K562 (cell line): Measurements from ENCODE around the gene ALOX12B. TPM values are rescaled to one million over a fixed set of nuclear protein-coding genes. Genes with fewer than 3 reads are reported as not detected.

ENCODE experiments used
- BRD4 ChIP-seq: fragments of 200-600 bp; sonication (generic); IDR thresholded peaks from 2 replicates; pipeline ENCODE4 v1.6.1; 2017; ENCODE audit warnings: inconsistent platforms
- CREM ChIP-seq: IDR thresholded peaks from 2 replicates; pipeline ENCODE4 v1.6.1; 2014; ENCODE audit warnings: antibody characterized with exemption, low read depth
- CTBP1 ChIP-seq: fragments of 450-650 bp; IDR thresholded peaks from 2 replicates; pipeline ENCODE4 v1.6.1; 2016; ENCODE audit warnings: borderline replicate concordance
- FOXM1 ChIP-seq, 2 experiments: fragments of 450-650 bp in 1 of 2; sonication (generic) in 1 of 2; formaldehyde crosslinking in 1 of 2; IDR thresholded peaks; 2 replicates each; pipeline versions ENCODE4 v1.6.1 to v1.9.0; 2017 to 2022; ENCODE audit warnings: low read depth in 2 of 2, mild to moderate bottlenecking in 2 of 2, missing genetic modification reagents in 1 of 2, moderate library complexity in 1 of 2
- GATAD2A ChIP-seq: fragments of 450-650 bp; IDR thresholded peaks from 2 replicates; pipeline ENCODE4 v1.6.1; 2017
- POLR2H ChIP-seq: IDR thresholded peaks from 2 replicates; pipeline ENCODE4 v1.6.1; 2016; ENCODE audit warnings: missing genetic modification characterization, low read depth, mild to moderate bottlenecking, control low read depth, missing compliant biosample characterization, moderate library complexity
- PTBP1 ChIP-seq: fragments of 200-400 bp; formaldehyde crosslinking; IDR thresholded peaks from 2 replicates; pipeline ENCODE4 v1.6.1; 2017; ENCODE audit warnings: low read depth, low read length
- SIN3A ChIP-seq, 2 experiments: fragments of 150-350 bp in 1 of 2; IDR thresholded peaks; 2 replicates each; pipeline ENCODE4 v1.6.1; 2011 to 2016; ENCODE audit warnings: borderline replicate concordance in 2 of 2, low read depth in 2 of 2, low read length in 2 of 2, mild to moderate bottlenecking in 2 of 2, moderate library complexity in 2 of 2; ENCODE audit not compliant: control insufficient read depth in 1 of 2
- ZNF589 ChIP-seq: fragments of 200-800 bp; sonication (Bioruptor generic); IDR thresholded peaks from 2 replicates; pipeline ENCODE4 v1.6.1; 2016; ENCODE audit warnings: low read depth, missing genetic modification characterization, missing compliant biosample characterization
- ZNF644 ChIP-seq: fragments of 200-800 bp; sonication (Bioruptor generic); IDR thresholded peaks from 2 replicates; pipeline ENCODE4 v1.6.1; 2016; ENCODE audit warnings: low read depth, missing genetic modification characterization, missing compliant biosample characterization
- polyA plus RNA-seq, 8 experiments: library from polyadenylated mRNA; depleted of rRNA in 4 of 8; stranded (reverse) in 5 of 8; unstranded in 3 of 8; fragments of >200 nt; fragmentation: Nextera tagmentation in 2 of 8; fragmentation: Illumina TruSeq in 1 of 8; extraction: Ambion mirVana in 2 of 8; extraction: Trizol in 1 of 8; gene quantifications; 2 replicates each; pipeline versions ENCODE4 v1.2.1 to v1.2.3, GENCODE V29; 2011 to 2014; ENCODE audit warnings: inconsistent platforms in 1 of 8, missing spikeins in 1 of 8
- total RNA-seq, 7 experiments: library from RNA; depleted of rRNA in 6 of 7; stranded (reverse); fragments of >200 nt in 6 of 7; fragmentation: Illumina TruSeq in 2 of 7; extraction: Trizol in 2 of 7; gene quantifications; 2 replicates each; pipeline versions ENCODE4 v1.2.1 to v1.2.3, GENCODE V29; 2011 to 2021; ENCODE audit warnings: low replicate concordance in 1 of 7
- TF ChIP-seq, protein P1 (sequence below): fragments of 250-450 bp; sonication (Bioruptor Pico); IDR thresholded peaks from 2 replicates; pipeline ENCODE4 v1.4.0; 2020; ENCODE audit warnings: borderline replicate concordance
- TF ChIP-seq, protein P2 (sequence below), 2 experiments: fragments of 250-450 bp in 1 of 2; fragments of 450-650 bp in 1 of 2; sonication (Bioruptor Pico) in 1 of 2; IDR thresholded peaks; 2 replicates each; pipeline versions ENCODE4 v1.6.1 to v1.8.0; 2016 to 2021; ENCODE audit warnings: mild to moderate bottlenecking in 2 of 2, moderate library complexity in 2 of 2, missing compliant biosample characterization in 1 of 2, missing genetic modification characterization in 1 of 2
- TF ChIP-seq, protein P3 (sequence below), 2 experiments: fragments of 450-650 bp in 1 of 2; sonication (generic) in 1 of 2; formaldehyde crosslinking in 1 of 2; IDR thresholded peaks; 2 replicates each; pipeline versions ENCODE4 v1.7.1 to v1.9.0; 2016 to 2022; ENCODE audit warnings: inconsistent platforms in 1 of 2, mild to moderate bottlenecking in 1 of 2, missing genetic modification reagents in 1 of 2

The ALOX12B gene
- total and polyA plus RNA-seq, 9 of the 15 experiments (the other 6 are each of a cell fraction or from before 2014, with no cell fraction given), result not detected

DNA sequence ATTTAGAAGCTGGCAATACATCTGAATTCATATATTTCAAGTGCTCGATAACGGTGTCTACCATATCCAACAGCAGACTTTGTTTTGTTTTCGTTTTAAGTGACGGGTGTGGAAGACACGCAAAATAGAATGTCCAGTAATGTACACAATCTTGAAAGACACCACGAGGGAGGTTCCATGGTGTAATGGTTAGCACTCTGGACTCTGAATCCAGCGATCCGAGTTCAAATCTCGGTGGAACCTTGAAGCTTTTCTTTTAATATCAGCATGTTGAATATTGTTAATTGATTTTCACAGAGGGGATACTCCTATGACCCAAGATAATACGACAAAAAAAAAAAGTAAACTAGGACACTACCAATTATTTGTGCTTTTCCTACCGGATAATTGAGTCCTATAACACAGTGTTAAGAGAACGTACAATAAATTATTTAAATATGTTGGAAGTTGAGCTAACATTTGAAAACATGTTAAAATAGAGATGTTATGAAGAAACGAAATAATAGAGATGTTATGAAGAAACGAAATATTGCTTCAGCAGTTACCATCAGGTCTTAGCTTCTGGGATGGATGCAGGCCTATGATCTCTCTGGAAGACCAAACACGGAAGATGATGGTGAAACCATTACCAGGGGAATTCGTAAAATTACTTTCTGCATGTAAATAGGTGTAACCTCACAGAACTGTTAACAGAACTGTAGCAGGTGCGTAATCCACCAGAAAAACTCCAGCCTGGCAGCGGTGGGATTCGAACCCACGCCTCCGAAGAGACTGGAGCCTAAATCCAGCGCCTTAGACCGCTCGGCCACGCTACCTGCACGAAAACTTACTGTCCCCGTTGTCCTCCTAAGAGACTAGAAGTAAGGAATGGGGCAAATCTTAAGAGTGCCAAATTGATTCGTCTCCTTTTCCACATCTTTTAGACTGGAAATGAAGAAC, 32.3 kb upstream of the ALOX12B start (continued):
- TF ChIP-seq, protein P1, sequence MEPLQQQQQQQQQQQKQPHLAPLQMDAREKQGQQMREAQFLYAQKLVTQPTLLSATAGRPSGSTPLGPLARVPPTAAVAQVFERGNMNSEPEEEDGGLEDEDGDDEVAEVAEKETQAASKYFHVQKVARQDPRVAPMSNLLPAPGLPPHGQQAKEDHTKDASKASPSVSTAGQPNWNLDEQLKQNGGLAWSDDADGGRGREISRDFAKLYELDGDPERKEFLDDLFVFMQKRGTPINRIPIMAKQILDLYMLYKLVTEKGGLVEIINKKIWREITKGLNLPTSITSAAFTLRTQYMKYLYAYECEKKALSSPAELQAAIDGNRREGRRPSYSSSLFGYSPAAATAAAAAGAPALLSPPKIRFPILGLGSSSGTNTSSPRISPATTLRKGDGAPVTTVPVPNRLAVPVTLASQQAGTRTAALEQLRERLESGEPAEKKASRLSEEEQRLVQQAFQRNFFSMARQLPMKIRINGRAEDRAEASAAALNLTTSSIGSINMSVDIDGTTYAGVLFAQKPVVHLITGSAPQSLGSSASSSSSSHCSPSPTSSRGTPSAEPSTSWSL (CRISPR knock-in tag), result no peak
- TF ChIP-seq, protein P2, sequence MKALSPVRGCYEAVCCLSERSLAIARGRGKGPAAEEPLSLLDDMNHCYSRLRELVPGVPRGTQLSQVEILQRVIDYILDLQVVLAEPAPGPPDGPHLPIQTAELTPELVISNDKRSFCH (CRISPR knock-in tag; IDR thresholded peaks at IDR 0.05), result no peak
- TF ChIP-seq, protein P2 (tag; IDR thresholded peaks at IDR 0.05), result 0 out of 2 replicates have a peak, but pooled peaks have one; percentile 55
- TF ChIP-seq ZNF644 (tag), result 0 out of 2 replicates have a peak, but pooled peaks have one; percentile 31
- no peak for TF ChIP-seq FOXM1 (IDR thresholded peaks at IDR 0.05; ENCODE audit: low read depth)
- peak; percentile 28; the same call in 1 of the 2 replicates for TF ChIP-seq FOXM1 (CRISPR knock-in tag; IDR thresholded peaks at IDR 0.05; ENCODE audit: low read depth)
- peak; percentile 99 for TF ChIP-seq POLR2H (tag)
- TF ChIP-seq, protein P3, sequence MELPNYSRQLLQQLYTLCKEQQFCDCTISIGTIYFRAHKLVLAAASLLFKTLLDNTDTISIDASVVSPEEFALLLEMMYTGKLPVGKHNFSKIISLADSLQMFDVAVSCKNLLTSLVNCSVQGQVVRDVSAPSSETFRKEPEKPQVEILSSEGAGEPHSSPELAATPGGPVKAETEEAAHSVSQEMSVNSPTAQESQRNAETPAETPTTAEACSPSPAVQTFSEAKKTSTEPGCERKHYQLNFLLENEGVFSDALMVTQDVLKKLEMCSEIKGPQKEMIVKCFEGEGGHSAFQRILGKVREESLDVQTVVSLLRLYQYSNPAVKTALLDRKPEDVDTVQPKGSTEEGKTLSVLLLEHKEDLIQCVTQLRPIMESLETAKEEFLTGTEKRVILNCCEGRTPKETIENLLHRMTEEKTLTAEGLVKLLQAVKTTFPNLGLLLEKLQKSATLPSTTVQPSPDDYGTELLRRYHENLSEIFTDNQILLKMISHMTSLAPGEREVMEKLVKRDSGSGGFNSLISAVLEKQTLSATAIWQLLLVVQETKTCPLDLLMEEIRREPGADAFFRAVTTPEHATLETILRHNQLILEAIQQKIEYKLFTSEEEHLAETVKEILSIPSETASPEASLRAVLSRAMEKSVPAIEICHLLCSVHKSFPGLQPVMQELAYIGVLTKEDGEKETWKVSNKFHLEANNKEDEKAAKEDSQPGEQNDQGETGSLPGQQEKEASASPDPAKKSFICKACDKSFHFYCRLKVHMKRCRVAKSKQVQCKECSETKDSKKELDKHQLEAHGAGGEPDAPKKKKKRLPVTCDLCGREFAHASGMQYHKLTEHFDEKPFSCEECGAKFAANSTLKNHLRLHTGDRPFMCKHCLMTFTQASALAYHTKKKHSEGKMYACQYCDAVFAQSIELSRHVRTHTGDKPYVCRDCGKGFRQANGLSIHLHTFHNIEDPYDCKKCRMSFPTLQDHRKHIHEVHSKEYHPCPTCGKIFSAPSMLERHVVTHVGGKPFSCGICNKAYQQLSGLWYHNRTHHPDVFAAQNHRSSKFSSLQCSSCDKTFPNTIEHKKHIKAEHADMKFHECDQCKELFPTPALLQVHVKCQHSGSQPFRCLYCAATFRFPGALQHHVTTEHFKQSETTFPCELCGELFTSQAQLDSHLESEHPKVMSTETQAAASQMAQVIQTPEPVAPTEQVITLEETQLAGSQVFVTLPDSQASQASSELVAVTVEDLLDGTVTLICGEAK (IDR thresholded peaks at IDR 0.05), result peak; percentile 80
- TF ChIP-seq, protein P3 (CRISPR knock-in tag; IDR thresholded peaks at IDR 0.05), result no peak
- peak; percentile 64; the same call in 1 of the 2 replicates for TF ChIP-seq GATAD2A
- peak; percentile 18; the same call in 1 of the 2 replicates for TF ChIP-seq CREM
- 0 out of 2 replicates have a peak, but pooled peaks have one; percentile 29 for TF ChIP-seq ZNF589 (CRISPR knock-in tag)
- TF ChIP-seq BRD4, result peak; percentile 65; the same call in 1 of the 2 replicates
- no peak for TF ChIP-seq PTBP1
- TF ChIP-seq SIN3A (IDR thresholded peaks at IDR 0.05; ENCODE audit: borderline replicate concordance in 2 of 2, control insufficient read depth in 1 of 2, low read depth in 2 of 2, low read length in 2 of 2), result no peak
- peak; percentile 54; the same call in 1 of the 2 replicates for TF ChIP-seq CTBP1
